OCI-LY3 (cell line): ENCODE results near the gene DENND1A.

Experiments used
- EZH2phosphoT487 ChIP-seq: fragments of 200-600 bp; shearing (Covaris generic); IDR thresholded peaks from 2 replicates; pipeline ENCODE4 v1.6.1; 2018; ENCODE audit warnings: antibody characterized with exemption, mixed run types, low read depth
- TF ChIP-seq, protein P1 (sequence below): fragments of 200-600, 300-600 bp; sonication (generic); IDR thresholded peaks from 2 replicates; pipeline ENCODE4 v1.5.1; 2014; ENCODE audit warnings: antibody characterized with exemption, low read length, low read depth

DNA sequence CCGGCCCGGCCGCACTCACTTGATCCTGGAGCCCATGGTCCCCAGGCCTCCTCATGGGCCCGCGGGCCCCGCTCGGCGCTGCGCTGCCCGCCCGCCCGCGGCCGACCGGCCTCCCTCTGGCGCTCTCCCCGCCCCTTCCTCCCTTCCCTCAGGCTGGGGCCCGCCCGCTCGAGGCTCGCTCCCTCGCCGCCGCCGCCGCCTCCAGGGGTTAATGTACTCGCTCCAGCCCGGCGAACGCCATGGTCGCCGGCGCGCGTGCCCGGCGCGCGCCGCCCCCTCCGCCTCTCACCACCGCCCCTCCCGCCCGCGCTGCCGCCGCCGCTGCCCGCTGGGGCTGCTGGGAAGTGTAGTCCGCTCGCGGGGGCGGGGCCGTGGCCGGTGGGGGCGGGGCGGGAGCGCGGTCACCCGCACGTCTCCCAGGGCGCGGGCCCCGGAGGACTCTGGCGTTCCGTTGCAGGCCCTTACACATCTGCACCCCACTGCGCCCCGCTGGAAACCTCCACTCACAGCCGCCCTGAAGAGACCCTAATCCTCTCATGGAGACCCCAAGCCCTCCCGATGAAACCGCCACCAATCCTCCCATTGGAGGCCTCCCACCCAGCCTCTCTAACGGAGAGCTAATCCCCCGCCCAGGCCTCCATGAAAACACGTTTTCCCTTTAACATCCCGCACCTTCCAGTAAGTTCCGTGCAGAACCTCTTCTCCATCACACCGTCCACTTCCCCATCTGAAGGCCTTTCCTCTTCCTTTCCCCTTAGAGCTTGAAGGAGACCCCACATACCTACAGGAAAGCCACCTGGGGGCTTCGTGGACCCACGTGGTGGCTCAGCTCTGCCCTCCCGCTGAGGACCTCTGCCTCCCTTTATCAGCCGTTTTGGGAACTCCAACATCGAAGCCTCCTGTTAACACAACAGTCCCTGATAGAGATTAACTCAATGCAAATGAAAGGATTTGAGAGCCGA lies at the start of gene DENND1A:
- TF ChIP-seq, protein P1, sequence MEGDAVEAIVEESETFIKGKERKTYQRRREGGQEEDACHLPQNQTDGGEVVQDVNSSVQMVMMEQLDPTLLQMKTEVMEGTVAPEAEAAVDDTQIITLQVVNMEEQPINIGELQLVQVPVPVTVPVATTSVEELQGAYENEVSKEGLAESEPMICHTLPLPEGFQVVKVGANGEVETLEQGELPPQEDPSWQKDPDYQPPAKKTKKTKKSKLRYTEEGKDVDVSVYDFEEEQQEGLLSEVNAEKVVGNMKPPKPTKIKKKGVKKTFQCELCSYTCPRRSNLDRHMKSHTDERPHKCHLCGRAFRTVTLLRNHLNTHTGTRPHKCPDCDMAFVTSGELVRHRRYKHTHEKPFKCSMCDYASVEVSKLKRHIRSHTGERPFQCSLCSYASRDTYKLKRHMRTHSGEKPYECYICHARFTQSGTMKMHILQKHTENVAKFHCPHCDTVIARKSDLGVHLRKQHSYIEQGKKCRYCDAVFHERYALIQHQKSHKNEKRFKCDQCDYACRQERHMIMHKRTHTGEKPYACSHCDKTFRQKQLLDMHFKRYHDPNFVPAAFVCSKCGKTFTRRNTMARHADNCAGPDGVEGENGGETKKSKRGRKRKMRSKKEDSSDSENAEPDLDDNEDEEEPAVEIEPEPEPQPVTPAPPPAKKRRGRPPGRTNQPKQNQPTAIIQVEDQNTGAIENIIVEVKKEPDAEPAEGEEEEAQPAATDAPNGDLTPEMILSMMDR = no peak
- no peak for TF ChIP-seq EZH2phosphoT487
